T follicular helper cell (primary cell): ENCODE results near the gene ANP32A.
"Not testable (repeated sequence)": the region's sequence is repeated elsewhere in the genome, so short reads cannot be mapped to it uniquely, and the experiment has no call there.

Experiments
- DNase-seq: peaks from one replicate; pipeline ENCODE4 v3.0.0-alpha.2; 2020; ENCODE audit warnings: low read depth

Gene ANP32A

DNA sequence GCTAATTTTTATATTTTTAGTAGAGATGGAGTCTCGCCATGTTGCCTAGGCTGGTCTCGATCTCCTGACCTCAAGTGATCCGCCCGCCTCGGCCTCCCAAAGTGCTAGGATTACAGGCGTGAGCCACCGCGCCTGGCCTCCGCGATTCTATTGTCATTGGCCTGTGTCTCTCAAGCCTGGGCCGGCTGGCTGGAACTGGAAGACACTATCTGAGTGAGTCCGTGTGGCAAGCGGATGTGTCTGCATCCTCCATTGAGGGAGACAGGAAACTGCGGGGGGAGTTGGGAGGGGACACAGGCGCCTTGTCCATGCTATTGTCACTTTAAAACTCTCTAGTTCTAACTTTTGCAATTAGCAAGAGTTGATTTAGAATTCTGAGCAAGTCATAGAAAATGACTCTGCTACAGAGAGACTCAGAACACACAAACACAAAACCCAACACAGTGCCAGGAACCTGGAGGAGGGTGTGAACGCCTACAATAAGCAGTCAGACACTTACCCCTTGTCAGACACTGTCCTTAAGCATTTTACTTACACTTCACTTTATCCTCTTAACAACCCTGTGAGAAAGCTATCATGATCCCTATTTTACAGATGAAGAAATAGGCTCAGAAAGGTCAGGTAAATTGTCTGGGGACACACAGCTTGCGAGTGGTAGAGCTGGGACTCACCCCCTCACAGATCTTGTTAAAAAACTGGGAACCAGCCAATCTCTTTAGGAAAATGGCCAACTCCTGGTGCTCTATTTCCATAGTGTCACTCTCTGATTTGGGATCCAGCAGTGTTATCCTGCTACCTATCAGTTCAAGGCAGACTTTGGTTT, 38.7 kb downstream of the ANP32A start:
- no peak for DNase-seq

DNA sequence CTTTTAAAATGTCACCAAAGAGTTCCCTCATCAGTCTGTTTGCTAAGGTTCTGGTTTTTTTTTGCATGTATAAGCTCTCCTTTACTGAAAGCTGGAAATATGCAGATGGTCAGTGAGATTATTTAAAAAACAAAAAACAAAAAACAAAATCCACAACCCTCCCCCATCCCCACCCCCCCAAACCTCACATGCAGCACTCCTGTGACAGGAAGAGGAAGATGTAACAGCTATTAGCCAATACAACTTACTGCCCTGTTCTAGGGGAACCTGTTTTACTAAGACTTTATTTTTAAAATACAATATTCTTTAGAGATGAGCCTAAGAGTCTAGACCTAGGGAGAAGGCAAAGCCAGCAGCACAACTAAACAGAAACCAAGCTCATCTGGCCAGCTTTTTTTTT, 39.5 kb downstream of the ANP32A start:
- DNase-seq, result no peak

DNA sequence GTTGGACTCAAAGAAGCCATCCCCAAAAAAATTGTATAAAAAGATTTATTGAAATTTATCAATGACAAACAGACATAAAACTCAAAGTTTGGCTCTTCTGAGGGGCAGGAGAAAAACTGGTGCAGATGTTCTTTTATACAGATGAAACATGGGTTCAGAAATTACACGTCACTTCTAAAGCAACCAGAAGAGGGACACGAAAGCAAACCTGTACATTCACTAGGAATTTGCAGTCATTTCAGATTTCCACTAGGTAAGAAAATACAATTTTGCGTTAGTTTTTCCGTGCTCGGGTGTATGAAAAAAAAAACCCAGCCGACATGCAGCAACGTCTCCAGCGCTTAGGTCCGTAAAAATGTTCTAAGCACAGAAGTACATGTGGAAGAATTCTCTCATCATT, 41.8 kb downstream of the ANP32A start:
- no peak for DNase-seq

DNA sequence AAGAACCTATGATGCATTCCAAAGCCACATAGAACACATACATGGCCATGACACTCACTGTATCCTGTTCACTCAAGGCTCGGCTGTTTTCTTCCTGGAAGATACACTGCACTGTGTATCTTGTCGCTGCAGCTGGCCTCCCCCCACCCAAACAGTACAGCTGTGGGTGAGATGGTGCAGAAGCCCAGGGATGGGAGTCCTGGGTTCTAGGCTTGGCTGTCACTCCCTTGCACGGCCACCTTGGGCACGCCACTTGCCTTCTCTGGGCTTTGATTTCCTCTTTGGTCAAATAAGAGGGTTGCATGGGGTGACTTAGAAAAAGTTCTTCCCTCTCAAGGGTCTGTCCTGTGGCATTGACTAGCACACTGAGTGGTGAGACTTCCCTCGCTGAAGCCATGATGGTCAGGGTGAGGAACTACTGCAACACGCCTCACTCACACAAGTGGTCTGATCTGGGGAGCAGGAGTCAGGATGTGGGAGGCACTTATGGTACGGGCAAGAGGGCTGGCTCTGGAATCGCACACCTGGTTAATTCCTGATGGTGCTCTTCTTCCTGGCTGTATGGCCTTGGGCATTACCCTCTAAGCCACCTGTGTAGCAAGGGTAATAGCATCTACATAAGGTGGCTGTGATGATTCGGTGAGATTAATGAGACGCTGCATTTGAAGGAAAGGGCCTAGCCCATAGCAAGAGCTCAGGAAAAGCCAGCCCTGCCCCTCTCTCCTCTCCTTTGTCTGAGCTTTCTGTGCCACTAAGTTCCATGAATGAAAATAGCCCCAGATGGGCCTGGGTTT, 44.0 kb downstream of the ANP32A start:
- no peak for DNase-seq

DNA sequence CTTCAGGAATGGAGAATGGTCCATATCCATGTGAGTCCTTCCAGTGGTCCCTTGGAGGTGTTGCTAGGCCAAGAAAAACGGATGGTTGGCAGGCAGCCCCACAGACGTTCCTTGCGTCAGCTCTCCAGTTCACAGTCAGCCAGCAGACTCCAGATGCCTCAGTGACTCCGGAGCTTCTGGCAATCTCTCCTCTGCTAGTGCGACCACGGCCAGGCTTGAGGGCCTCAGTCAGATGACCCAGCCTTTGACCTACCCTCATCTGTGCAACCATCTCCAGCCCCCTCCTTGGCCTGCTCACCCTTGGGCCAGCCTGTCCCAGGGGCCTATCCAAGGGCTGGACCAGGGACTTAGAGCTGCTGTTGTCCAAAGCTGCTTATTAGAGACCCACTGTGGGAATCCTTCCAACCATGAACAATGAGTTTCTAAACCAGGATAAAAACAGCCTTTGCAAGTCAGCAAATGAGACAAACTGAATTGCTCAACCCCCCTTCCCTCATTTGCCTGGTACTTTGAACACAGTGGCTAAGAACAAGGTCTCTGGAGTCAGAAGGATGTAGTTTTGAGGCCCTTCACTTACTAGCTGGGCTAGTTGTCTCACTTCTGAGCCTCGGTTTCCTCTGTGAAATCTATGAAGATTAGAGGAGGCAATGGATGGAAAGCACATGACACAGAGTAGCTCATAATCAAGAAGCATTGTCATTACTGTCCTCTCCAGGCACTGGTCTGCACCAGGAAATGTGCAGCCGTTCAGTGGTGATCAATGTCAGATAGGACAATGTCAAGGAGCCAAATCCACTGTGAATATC, 44.8 kb downstream of the ANP32A start:
- DNase-seq, result no peak

DNA sequence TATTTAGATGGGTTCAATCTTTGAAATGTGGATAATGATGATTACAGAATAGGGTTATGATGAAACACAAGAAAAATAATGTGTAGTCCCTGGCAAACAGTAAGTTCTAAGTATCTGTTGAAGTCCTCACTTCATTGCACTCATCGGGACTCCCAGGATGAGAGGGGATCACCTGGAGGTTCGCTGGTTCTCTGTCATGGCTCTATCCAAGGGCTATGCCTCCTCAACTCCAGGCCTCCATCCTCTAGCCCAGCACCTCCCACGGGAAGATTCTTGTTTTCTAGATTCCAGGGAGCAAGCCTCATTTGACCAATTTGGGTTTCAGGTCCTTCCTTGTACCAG, 45.5 kb downstream of the ANP32A start:
- DNase-seq, result no peak

DNA sequence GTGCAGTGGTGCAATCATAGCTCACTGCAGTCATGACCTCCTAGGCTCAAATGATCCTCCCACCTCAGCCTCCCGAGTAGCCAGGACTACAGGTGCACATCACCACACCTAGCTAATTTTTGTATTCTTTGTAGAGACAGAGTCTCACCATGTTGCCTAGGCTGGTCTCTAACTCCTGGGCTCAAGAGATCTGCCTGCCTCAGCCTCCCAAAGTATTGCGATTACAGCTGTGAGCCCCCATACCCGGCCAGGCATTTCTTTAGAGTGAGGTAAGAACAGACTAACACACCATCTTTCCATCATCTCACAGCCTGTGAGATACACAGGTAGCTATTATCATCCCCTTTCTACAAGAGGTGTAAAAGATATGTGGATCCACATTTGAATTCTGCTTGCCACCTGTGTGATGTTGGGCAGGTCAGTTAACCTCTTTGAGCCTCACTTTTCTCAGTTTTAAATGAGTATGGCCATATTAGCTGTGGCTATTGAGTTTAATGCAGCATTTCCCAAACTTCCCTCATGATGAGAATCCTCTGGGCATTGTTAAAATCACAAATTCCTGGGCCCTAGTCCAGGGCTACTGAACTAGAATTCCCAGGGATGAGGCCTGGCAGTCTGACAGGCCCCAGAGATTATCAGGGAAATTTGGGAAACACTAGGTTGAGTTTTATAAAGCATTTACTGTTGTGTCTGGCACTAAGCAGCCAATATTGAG, 46.0 kb downstream of the ANP32A start:
- DNase-seq, result no peak

DNA sequence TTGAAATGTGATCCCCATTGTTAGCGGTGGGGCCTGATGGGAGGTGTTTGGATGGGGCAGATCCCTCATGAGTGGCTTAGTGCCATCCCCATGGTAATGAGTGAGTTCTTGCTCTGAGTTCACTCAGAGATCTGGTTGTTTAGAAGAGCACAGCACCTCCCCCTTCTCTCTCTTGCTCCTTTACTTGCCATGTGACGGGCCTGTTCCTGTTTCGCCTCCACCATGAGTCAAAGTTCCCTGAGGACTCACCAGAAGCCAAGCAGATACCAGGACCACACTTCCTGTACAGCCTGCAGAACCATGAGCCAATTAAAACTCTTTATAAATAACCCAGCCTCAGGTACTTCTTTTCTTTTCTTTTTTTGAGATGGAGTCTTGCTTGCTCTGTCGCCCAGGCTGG, 46.6 kb downstream of the ANP32A start:
- no peak for DNase-seq

DNA sequence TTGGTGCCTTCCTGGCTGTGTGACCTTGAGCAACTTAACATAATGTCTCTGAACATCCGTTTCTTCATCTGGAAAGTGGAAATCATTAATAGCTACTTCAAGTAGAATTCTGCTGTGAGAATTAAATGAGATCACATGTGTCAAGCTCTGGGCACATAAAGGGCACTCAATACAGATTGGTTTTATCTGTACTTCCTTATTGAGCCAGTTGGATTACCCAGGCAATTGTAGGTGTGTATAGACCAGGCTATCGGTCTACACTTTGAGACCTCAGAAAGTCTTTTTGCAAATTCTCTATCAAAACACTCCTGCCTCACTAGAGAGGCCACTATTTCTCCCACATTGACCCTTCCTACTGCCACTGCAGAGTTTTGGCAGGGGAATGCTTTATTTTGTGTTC, 47.7 kb downstream of the ANP32A start:
- no peak for DNase-seq

DNA sequence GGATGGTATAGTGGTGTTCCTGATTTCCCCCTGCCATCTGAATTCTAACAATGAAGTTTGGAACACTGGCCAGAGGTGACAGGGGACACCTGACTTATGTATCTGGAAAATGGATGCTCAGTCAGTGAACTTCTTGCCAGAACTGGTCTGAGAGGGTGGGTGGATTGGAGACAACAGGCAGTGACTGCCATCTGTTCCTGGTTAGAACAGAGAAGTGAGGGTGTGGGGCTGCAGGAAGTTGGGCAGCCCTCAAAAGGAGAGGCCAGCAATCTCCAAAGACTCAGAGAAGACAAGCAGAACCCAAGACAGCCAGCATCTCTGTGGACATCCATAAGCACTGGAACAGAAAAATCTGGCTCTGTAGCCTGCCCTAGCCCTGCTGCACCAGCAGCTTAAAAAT, 50.5 kb downstream of the ANP32A start:
- DNase-seq, result no peak

DNA sequence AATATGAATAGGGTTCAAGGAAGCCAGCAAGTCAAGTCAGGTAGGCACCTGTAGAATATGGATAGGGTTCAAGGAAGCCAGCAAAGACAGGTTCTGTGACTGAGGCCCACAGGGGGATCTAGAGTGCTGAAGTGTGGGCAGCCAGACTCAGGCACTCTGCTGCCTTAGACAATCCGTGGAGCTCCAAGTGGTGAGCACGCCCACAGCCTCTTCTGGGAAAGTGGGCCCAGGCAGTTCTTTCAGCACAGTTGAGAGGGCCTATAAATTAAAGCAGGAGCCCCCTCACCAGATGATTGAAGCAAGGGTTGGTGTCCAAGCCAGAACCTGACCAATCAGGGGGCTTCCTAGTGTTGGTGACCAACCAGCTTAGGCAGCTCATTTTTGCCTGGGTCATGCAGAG, 51.0 kb downstream of the ANP32A start:
- no peak for DNase-seq

DNA sequence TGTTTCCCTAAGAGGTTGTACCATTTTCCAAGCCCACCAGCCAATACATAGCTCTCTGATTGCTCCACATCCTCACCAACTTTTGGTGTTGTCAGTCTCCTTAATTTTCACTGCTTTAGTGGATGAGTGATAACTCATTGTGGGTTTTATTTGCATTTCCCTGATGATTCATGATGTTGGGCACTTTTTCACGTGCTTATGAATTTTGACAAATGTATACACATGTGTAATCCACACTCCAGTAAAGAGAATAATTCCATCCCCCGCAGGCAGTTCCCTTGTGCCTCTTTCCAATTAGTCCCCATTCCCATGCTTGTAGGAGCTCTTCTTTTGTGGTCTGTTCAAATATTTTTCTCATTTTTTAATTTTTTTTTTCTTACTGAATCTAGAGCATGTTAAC, 52.4 kb downstream of the ANP32A start:
- DNase-seq, result no peak

DNA sequence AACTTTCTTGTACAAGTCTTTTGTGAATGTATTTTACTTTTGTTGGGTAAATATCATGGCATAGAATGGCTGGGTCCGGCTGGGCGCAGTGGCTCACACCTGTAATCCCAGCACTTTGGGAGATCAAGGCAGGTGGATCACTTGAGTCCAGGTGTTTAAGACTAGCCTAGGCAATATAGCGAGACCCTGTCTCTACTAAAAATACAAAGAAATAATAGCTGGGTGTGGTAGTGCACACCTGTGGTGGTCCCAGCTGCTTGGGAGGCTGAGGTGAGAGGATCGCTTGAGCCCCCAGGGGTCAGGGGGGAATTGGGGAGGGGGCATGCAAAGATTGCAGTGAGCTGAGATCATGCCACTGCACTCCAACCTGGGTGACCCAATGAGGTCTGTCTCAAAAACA, 52.9 kb downstream of the ANP32A start:
- no peak for DNase-seq

DNA sequence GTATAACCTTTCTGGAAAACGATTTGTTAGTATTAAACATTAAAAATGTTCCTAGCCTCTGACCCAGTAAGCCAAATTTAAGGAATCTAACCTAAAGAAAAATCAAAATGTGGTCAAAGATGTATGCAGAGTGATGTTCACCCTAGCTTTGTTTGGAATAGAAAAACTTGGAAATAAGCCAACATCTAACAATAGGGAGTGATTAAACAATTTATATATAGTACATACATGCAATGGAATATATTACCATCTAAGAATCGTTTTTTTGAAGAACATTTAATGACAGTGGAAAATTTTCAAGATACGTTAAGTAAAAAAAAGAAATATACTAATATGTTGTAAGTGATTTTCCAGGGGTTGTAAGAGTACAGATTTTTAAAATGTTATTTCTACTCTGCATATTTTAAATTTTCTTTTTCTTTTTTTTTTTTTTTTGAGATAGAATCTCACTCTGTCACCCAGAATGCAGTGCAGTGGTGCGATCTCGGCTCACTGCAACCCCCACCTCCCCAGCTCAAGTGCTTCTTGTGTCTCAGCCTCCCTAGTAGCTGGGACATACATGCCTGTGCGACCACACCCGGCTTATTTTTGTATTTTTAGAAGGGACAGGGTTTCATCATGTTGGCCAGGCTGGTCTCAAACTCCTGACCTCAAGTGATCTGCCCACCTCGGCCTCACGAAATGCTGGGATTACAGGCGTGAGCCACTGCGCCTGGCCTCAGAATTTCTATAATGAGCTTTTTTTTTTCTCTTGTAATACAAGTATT, 54.9 kb downstream of the ANP32A start:
- DNase-seq, result no peak

DNA sequence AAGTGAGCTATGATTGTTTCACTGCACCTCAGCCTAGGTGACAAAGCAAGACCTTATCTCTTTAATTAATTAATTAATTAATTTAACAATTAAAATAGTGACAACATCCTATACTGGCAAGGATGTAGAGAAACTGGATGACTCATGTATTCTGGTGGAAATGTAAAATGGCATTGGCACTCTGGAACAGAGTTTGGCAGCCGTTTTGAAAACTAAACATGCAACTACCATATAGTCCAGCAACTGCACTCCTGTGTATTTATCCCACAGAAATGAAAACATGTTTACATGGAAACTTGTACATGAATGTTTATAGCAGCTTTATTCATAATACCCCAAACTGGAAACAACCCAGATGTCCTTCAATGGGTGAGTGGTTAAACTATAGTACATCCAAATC, 56.6 kb downstream of the ANP32A start:
- no peak for DNase-seq

DNA sequence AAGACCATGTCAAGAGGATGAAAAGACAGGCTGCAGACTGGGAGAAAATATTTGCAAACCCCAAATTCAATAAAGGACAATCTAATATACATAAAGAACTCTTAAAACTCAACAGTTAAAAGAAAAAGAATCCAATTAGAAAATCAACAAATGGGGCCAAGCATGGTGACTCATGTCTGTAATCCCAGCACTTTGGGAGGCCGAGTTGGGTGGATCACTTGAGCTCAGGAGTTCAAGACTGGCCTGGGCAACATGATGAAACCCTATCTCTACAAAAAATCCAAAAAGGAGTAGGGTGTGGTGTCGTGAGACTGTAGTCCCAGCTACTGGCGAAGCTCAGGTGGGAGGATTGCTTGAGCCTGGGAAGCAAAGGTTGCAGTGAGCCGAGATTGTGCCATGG, 57.6 kb downstream of the ANP32A start:
- no peak for DNase-seq

DNA sequence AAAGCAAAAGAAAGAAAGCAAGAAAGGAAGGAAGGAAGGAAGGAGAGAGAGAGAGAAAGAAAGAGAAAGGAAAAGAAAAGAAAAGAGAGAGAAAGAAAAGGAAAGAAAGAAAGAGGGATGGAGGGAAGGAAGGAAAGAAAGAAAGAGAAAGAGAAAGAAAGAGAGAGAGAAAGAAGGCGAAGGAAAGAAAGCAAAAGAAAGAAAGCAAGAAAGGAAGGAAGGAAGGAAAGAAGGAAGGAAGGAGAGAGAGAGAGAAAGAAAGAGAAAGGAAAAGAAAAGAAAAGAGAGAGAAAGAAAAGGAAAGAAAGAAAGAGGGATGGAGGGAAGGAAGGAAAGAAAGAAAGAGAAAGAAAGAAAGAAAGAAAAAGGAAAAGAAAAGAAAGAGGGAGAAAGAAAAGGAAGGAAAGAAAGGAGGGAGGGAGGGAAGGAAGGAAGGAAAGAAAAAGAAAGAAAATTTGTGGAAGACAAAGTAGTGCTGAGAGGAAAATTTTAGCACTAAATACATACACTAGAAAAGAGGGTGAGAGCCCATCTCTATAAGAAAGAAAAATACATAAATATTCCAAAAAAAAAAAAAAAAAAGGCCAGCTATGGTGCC, 60.6 kb downstream of the ANP32A start:
- DNase-seq, result not testable (repeated sequence)

DNA sequence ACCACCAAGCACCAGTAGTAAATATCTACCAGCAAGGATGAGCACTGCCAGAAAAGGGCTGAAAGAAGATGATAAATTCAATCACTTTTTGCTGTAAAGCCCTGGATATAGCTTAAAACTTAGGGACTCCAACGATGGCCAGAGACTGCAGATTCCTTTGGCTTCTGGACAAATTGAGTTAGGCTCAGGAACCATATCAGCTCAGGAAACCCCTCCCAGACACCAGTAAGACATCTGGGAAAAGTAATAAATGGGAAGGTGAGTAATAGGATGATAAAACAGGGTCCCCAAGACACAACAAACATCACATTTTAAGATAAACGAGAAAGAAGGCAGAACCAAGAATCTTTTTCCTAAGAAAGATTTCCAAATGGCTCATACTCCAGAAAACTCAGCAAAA, 65.0 kb downstream of the ANP32A start:
- no peak for DNase-seq

DNA sequence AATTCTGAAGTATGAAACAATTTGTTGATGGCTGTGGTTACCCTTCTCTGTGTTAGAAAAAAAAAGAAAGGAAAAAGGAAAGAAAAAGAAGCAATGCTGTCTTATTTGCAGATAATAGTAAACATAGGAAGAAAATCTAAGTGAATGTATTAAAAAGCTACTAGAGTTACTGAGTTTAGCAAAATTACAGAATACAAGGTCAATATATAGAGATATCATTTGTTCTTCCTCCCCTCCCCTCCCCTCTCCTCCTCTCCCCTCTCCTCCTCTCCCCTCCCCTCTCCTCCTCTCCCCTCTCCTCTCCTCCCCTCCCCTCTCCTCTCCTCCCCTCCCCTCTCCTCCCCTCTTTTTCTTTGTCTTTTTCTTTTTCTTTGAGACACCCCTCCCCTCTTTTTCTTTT, 69.1 kb downstream of the ANP32A start:
- no peak for DNase-seq

DNA sequence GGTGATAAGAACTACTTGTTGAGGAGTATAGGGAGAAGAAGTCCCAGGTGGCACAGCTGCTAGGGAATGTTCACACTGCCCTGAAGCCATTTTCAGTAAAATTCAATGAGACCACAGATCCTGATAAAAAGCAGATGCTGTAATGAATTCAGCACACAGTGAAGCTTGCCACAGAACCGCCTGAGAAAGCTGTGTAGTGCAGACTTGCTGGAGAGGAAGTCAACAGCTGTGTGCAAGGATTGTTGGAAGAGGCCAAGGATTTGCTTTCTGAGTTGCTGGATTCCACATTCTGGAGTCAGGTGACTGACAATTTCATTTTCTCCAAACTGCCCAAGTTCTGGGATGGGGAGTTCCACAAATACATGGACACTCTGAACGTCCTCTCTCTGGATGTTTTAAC, 70.9 kb downstream of the ANP32A start:
- DNase-seq, result no peak

DNA sequence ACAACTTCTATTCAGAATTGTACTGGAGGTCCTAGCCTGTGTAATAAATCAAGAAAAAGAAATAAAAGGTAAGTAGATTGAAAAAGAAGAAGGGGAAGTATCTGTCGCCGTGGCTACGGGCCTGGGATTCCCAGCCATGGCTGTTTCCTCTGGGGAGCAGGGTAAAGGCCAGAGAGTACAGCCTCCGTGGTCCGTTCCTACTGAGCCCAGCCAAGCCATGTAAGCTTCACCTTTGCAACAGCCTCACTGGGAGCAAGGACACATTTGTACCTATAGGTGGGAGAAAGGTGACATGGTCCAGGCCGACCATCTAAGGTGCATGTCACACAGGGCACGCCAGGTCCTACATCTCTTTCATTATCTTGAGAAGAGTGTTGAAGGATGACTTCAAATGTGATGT, 71.3 kb downstream of the ANP32A start:
- DNase-seq, result no peak
